ENCODE results near the gene ATP9B. TPM values are rescaled to one million over a fixed set of nuclear protein-coding genes. Genes with fewer than 3 reads are reported as not detected.

Gene ATP9B
- total RNA-seq, 1 donor from 2014 or later: 16.2 TPM

GRCh38 chr18:79305911-79306310 lies 236.7 kb downstream of the ATP9B start:
- H3K27me3 ChIP-seq (ENCODE audit: control insufficient read depth, insufficient read depth, low read length): no peaks in the 10 kb centered on the region
- no peak for DNase-seq (ENCODE audit: low read depth)
- TF ChIP-seq, protein P1, sequence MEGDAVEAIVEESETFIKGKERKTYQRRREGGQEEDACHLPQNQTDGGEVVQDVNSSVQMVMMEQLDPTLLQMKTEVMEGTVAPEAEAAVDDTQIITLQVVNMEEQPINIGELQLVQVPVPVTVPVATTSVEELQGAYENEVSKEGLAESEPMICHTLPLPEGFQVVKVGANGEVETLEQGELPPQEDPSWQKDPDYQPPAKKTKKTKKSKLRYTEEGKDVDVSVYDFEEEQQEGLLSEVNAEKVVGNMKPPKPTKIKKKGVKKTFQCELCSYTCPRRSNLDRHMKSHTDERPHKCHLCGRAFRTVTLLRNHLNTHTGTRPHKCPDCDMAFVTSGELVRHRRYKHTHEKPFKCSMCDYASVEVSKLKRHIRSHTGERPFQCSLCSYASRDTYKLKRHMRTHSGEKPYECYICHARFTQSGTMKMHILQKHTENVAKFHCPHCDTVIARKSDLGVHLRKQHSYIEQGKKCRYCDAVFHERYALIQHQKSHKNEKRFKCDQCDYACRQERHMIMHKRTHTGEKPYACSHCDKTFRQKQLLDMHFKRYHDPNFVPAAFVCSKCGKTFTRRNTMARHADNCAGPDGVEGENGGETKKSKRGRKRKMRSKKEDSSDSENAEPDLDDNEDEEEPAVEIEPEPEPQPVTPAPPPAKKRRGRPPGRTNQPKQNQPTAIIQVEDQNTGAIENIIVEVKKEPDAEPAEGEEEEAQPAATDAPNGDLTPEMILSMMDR (IDR thresholded peaks at IDR 0.05; ENCODE audit: insufficient read depth, low read length, poor library complexity, severe bottlenecking): no peak
- H3K36me3 ChIP-seq (ENCODE audit: control insufficient read depth, insufficient read depth, low read length): no peaks in the 10 kb centered on the region
- no peak overlapping the region for H3K4me3 ChIP-seq (ENCODE audit: low read depth, low read length)

- TF ChIP-seq, protein P1 (IDR thresholded peaks at IDR 0.05; ENCODE audit: insufficient read depth, low read length, poor library complexity, severe bottlenecking): no peak
- no peak for DNase-seq (ENCODE audit: low read depth)
- no peak overlapping the region for H3K4me3 ChIP-seq (ENCODE audit: low read depth, low read length)
- no peaks in the 10 kb centered on the region for H3K27me3 ChIP-seq (ENCODE audit: control insufficient read depth, insufficient read depth, low read length)
- no peaks in the 10 kb centered on the region for H3K36me3 ChIP-seq (ENCODE audit: control insufficient read depth, insufficient read depth, low read length)
These were observed 240.6 kb downstream of the ATP9B start for GRCh38 chr18:79309614-79310358.

- Histone ChIP-seq H3K4me3 (ENCODE audit: low read depth, low read length) (no peak overlapping the region), H3K27me3 (ENCODE audit: control insufficient read depth, insufficient read depth, low read length) (no peaks in the 10 kb centered on the region), H3K36me3 (ENCODE audit: control insufficient read depth, insufficient read depth, low read length) (no peaks in the 10 kb centered on the region)
- TF ChIP-seq, protein P1 (IDR thresholded peaks at IDR 0.05; ENCODE audit: insufficient read depth, low read length, poor library complexity, severe bottlenecking): no peak
- no peak for DNase-seq (ENCODE audit: low read depth)
These were observed 245.7 kb downstream of the ATP9B start for GRCh38 chr18:79314838-79315388.

DNA sequence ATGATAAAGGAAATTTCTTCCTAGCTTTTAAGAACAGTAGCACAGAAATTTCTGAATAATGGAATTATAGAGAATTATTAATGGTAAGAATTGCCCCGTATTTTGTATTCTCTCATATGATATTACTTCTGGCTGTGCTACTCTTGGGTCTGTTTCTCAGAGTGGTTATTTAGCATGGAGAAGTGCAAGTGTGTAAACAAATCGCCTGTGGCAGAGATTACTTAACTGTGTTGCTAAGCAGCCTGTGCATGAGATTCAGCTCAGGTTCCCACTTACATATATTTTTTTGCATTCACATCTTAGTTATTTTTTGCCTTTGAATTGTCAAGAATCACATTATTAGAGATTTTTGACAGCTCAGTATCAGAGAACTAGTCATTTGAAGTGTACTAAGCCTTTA lies 246.4 kb downstream of the ATP9B start:
- DNase-seq (ENCODE audit: low read depth): no peak
- TF ChIP-seq, protein P1 (IDR thresholded peaks at IDR 0.05; ENCODE audit: insufficient read depth, low read length, poor library complexity, severe bottlenecking): no peak
- Histone ChIP-seq H3K36me3 (ENCODE audit: control insufficient read depth, insufficient read depth, low read length) (no peaks in the 10 kb centered on the region), H3K4me3 (ENCODE audit: low read depth, low read length) (no peak overlapping the region), H3K27me3 (ENCODE audit: control insufficient read depth, insufficient read depth, low read length) (no peaks in the 10 kb centered on the region)

GRCh38 chr18:79317703-79318102 lies 248.5 kb downstream of the ATP9B start:
- no peak for DNase-seq (ENCODE audit: low read depth)

More at GRCh38 chr18:79317703-79318102, 248.5 kb downstream of the ATP9B start:
- Histone ChIP-seq H3K27me3 (ENCODE audit: control insufficient read depth, insufficient read depth, low read length) (no peaks in the 10 kb centered on the region), H3K4me3 (ENCODE audit: low read depth, low read length) (no peak overlapping the region), H3K36me3 (ENCODE audit: control insufficient read depth, insufficient read depth, low read length) (no peaks in the 10 kb centered on the region)
- TF ChIP-seq, protein P1 (IDR thresholded peaks at IDR 0.05; ENCODE audit: insufficient read depth, low read length, poor library complexity, severe bottlenecking): no peak
